Iris pigment epithelial cell (primary cell): ENCODE data around the gene RNF26.

Source experiments
- DNase-seq: peaks from one replicate; pipeline ENCODE4 v3.0.0-alpha.2; 2011; ENCODE audit warnings: low read depth

RNF26 gene

DNA sequence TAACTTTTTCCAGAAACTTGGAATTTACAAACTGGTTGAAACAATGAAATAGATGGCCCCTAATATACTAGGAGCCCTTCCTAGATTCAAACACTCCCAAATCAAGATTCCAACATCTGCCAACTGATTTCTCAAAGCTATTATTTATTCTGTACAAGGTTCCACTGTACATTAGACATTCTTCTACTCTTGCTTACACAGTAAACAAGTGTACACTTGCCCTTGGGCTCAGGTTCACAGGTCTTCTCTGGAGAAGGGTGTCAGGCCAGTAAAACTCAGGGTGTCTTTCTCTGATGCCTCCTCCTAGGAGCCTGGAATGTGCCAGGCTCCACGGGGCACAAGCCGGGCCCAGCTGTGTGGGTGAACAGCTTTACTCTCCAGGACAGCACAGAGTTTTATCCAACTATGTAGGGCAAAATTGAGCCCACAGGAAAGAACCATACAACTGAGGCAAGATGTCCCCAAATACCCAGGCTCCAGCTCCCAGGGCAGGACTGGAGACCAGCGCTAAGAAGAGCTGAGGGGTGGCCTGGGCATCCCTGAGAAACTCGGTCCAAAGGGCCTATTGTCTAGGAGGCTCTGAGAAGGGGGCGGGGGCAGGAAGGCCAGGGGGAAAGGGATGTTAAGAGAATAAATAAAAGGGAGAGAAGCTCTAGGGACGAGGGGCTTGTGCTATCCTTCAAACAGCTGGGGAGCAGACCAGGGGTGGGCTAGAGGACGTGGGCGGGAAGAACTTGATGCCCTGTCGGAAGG lies 20.9 kb downstream of the RNF26 start:
- DNase-seq: no peak

DNA sequence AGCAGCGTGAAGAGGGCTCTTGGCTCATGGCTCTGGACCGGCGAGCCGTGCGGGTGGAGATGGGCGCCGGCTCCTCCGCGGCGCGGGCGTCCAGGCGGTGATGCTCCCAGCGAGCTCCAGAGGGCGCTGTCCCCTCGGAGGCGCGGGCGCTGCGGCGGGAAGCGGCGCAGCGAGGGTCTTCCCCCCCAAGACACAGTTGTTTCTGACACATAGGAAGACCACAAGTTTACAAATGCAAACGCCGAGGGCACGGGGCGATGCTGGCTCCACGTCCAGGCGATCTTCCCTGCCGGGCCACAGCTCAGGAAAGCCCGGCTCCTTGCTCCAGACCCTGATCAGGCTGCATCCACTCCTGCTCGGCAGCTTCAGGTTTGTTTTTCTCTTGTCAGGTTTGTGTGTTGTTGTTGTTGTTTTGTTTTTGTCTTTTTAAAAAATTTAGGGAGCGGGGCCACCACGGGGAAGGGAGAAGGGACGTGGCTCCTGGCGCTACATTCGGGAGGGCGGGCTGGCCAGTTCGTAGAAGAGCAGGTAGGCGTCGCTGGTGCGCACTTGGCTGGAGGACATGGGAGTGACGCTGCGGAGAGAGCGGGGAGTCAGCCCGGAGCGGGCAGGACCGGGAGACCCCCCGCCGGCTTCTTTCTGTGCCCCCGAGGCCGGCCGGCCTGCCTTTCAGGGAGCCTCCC lies 22.2 kb downstream of the RNF26 start:
- peak; percentile 66 for DNase-seq

DNA sequence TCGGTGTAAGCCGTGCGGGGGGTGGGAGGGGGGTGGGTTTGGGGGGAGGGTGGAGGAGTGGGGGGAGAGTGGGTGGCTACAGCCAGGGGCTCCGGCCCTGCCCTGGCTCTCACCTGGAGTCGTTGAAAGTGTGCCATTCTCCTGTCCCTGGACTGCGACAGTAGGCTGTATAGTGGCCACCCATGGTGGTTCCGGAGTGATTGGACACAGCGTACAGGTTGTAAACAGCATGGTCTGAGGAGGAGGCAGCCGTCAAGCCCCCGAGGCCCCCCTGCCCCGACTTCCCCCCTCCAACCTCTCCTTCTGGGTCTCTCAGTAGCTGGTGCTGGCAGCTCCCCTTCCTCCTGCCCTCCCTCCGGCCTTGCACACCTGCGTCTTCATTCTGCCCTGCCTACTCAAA lies 22.7 kb downstream of the RNF26 start:
- no peak for DNase-seq

DNA sequence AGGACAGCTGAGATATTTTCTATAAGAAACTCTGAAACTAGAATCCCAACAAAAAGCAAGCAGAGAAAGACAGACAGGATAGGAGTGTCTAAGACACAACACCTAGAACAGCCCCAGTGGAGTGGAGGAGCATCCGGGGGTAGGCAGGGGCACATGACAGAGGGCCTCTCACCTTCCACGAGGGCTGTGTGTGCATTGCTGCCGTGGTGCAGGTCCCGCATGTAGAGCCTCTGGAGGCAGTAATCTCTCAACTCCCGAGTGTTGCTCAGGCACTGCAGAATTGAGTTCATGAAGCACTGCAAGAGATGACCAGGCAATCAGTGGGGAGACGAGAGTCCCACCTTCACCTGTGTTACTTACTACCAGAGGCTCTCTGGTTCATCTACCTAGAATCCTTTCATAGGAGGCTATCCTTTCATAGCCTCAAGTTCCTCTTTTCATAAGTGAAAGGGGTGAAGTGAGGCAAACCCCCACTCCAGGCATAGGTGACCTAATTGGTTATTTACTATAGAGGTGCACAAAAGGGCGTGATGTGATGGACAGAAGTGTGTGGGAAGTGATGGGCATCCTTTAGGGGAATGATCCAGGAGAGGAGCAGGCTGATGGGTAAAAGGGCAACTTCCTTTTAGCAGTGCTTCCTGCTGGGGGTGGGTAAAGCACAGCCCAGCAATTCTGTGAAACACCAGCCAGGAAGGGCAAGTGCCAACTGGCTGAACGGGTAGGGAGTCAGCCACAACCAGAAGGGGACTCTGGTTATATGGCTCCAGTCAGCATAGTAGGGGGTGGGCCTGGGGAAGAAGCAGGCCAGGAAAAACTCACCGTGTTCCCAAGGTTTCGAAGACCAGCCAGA lies 25.3 kb downstream of the RNF26 start:
- no peak for DNase-seq

DNA sequence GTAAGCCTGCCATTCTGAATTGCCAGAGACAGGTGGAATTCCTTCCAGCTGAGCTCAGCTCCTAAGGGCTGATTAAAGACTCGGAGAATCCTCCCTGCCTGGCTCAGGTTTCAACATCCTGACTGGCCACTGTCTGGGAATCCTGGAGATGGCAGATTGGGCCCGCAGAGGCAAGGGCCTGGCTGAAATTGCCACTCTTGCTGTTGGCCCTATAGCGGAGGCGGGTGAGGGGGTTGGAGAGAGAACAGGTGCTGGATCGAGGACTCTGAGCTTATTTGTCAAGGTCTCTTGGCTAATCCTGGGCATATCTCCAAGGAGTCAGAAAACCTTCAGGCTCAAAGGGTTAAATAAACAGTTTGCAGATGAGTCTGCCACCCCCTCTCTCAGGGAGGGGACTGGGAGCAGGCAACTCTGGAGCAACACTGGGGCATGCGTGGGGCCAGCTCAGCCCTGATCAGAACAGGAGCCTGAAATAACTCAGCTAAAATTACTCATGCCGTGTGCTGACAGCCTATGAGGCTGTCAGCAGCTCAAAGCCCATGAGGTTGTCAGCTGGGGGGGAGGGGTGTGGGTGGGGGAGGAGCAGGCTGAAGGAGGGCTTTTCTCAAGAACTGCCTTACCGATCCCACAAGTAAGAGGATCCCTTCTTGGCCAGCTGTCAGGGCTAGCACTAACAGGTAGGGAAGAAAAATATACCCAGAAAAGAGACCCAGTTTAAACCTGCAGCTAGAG lies 26.9 kb downstream of the RNF26 start:
- DNase-seq: peak; percentile 89

DNA sequence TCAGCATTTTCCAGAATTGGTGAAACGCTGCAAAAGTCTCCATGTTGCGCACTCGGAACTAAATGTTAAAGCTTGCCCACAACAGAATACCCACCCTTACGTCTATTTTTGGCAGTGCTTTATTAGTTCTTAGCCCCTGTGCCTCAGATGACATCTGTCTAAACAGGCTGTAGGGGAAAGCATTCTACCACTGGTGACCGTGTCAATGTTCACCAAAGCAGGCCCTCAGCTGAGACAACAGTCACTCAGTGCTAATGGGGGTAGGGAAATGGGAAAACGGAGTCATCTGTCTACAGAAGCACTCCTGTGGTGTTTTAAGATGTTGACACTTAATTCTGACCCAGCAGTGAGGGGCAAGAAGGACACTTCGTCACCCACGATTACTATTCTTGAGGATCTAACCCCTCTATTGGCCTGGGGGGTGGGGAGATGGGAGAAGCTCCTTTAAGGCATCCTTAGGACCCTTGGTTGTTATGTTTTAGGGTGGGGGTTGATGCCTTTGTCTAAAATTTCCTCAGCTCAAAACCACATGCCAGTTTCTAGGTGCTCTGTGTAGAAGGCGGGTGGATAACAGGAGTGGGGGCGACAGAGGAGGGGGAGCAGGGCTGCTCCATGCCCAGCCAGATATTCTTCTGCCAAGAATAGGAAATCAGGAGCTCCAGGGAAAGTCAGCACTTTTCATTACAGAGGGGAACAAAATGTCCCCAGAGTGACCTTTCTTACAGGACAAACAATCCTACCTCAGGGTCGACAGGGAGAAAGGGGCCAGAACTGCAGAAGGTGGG lies 27.8 kb downstream of the RNF26 start:
- no peak for DNase-seq

DNA sequence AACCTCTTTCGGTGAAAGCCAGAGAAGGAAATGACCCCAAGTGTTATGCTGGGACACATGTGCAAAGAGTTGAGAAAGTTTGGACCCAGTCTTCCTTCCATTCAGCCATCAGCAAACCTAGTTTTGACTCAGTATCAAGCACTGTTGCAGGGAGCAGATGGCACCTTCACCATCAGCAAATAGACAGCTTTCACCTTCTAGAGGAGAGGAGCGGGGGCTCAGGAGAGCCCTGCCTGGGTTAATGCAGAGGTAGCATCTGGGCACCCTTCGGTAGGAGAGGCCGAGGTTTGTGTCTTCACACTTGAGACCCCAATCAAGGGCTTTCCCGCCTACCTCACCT lies 28.4 kb downstream of the RNF26 start:
- no peak for DNase-seq

DNA sequence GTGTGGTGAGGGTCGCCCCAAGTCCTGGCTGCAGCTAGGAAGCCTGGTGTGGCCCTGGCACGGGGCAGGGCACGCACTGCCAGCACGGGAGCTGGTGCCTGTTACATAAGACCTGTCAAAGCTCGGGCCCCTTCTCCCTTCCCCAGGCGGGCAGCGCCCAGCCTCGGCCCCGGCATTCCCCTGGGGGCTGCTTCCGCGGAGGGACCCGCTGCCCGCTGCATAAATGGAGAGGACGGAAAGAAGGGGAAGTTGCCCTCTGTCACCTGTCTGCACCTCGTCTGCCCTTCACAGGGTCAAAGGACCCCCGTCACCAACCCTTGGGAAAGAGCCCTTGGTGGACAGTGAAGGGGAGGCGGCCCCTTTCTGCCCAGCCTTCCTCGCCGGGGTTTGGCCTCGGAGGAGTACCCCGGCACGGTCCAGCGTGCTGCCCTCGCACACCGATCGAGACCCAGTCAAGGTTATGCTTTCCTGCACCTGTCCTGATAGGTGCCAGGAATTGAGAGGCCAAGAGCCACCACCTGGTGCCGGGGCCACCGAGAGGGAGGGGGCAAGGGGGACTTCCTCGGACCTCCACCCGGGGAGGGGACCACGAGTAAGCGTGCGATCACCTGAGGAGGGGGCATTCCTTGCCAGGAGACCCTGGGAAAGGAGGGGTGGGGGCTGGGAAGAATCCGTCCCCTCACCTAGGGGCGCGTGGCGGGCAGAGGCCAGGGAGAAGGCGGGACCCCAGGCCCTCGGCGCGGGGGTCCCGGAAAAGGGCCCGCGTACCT lies 28.9 kb downstream of the RNF26 start:
- DNase-seq: no peak

DNA sequence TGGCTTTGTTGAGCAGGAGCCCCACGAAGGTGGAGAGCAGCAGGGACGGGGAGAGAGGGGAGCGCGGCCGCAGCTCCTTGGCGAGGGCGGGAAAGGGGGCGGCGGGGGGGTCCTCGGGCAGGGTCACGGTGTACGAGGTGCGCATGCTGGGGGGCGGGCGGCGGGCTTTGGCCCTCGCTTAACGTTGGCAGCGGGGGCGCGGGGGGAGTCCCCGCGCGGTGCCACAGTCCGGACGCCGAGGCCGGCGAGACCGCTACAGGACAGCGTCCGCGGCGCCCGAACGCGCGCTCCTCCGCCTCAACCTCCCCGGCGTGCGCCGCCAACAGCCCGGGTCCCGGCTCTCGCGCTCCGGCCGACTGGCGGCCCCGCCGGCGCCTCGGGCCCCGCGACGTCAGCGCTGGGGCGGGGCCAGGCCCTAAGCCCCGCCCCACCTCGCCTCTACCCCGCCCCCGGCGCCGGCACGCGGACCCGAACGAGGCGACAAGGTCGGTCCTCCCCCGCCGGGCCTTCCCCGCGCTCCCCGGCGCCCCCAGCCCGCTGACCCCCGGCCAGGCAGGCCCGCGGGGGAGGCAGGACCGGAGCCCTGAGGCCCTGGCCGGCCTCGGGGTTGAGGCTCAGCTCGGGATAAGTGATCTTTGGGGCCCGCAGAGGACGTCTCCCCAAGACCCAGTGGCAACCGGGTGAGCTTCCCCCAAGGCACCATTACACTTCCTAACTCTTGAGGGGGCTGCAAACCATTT lies 29.7 kb downstream of the RNF26 start:
- no peak for DNase-seq

DNA sequence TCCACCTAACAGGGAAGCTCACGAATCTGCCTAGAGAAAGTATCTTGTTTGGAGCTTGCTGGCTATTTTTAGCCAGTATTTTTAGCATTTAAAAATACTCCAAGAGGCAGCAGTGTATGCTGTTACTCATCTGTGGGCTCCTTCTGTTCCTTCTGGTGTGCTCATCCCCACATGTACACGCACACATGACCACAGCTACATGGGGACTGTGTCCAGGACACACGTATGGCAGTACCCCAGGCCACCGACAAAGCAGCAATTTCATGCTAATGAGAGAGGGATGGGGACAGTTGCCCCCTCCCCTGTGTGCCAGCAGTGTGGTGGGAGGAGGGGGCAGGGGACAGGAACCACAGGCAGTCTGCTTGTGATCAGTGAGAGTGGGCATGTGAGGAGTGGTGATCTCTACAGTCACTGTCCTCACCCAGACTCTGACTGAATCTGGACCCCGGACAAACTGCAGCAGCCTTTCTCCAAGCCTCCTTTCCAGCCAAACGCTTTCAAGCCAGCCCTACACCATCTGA lies 30.8 kb downstream of the RNF26 start:
- DNase-seq: no peak

DNA sequence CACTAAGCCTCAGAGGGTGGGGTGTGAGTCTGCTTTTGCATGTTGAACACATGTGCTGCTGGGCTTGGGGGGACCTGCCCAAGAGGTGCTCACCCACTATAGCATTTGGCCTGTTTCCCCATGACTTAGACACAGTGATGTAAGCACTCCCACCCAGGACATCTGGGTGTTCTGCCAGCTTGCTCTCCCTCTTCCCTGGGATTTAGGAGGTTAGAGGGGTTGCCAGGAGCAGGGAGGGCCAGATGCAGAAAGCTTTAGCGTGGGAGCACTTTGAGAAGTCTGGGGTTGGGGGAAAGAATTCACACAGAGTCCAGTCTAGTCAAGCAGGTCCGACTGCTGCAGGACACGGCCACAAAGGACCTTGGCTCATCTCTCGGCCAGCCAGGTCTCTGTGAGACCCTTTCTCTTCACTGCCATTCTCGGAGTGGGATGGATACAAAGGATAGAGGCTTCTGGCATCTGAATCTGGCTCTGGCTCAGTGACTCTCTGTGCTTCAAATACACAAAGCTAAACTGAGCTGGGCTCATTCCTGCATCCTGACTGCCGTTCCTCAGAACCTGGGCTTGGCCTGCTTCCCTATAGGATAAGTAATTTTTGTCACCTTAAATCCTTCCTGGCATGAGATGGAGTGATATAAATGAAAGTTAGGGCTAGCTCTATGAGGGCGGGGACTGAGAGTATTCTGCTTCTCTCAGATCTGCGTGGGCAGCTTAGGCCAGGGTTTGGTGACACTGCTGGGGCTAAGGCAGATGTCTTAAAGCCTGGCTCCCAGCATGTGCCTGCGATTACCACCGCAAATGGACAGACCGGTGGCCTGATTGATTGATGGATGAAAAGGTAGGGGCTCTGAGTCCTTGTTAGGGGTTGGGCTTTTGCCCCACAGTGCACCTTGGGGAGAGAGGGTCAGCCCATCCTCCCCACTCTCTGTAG lies 32.6 kb downstream of the RNF26 start:
- no peak for DNase-seq

DNA sequence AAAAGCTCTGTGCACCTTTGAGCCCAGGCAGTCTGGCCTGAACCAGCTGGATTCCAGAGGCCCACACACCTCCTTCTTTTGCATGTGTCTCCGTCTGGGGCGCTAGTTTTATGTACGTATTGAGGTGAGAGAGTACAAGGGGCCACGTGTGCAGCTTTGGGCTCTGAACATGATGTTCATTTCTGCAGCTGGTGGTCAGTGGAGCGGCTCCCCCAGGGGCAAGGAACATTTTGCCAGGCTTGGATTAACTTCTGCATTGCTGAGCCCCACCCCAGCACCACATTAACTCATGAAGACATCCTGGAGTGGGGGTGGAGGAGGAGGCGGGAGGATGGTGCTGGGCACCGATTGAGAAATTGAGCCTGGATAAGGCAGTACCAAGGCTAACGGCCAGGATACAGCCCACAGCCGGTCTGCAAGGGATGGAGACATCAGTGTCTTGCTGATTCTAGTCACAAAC lies 33.4 kb downstream of the RNF26 start:
- DNase-seq: peak; percentile 35

DNA sequence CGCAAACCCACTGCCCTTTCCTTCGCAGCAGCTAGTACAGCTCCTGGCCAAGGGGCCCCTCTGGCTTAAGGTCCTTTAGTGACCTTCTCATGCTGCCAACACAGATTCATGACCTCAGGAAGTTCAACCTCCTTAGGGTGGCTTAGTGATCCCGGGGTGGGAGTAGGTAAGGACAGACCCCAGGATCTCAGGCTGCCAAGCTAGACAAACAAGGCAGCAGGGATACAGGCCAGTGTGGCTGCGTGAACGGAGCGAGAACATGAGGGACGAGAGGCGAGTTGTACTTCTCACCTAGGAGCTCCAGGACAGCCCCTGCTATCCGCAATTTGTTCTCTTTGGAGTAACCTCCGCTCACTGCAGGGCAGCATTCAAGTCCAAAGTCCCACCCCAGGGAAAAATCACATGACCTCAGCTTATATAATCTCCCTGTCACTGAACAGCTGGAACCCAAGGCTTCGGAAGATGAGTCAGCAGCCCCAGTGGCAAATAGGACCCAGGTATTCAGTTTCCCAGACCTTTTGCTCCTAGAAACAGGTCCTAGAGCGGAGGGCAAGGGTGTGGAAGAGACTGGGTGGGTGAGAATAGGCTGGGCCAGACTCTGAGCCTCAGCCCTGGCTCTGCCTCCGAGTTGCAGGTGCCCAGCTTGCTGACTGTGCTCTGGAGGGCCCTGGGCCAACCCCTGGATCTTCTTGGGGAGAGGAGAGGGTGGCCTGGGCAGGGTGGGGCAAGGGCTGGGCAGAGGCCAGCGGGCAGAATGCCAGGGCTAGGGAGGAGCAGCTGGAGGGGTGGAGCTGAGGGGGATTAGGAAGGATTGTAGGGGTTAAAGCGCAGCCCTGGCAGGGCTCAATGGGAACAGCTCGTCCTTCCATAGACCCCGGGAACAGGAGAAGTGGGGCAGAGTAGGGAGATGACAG lies 34.1 kb downstream of the RNF26 start:
- no peak for DNase-seq

DNA sequence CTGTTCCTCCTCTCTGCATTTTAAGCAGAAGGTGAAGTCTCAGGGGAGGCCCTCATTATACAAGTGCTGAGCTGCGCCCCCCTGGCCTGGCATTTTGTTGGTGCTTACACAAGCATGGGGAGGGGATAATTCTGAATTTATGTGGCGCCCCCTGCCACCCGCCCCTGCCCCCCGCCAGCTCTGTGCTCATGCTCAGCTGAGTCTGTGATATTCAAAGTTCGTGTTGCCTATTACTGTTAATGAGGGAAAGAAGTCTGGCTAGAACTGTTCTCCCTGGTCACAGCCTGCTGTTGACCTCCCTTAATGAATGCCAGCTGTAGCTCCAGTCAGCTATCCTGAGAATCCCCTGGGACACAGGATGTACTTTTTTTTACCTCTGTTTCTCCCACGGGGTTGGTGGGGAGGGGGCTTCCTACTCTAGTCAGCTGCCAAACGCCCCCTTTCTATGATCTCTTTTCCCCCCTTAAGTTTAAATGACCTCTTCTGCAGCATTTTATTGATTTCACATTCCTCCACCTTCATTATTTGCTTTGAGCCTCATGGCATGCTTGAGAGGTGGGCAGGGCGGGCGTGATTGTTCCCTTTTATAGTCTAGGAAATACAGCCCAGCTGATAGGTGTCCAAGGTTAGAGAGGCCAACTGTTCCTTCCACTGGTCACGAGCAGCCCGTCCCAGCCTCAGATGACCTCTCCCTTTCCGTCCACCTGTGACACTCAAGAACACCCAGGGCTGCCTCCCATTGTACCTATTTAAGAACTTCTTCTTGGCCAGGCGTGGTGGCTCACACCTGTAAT lies 35.0 kb downstream of the RNF26 start:
- no peak for DNase-seq

DNA sequence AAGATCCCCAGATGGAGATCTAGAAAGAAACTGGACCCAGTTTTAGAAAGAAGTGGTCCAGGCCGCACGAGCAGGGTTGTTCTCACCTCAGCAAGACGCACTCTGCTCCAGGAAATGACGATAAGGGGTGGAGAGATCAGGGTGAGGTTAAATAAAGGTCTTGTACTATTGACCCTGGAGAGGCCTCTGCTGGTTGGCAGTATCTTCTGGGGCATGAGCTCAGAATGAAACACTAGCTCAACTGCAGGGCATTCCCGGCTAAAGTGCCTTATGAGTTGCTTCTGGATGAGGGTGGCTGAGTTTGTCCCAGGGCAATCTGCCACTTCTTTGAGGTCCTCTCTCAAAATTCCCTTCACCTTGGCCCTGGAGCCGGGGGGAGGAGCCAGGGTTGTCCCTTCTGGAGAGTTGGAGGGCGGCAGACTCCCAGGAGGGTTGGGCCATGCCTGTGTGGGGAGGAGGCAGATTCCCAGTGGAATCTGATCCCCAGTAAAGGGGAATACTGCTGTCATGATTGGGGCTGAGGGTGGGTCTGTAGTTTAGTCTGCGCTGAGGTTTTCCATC lies 36.2 kb downstream of the RNF26 start:
- DNase-seq: no peak

DNA sequence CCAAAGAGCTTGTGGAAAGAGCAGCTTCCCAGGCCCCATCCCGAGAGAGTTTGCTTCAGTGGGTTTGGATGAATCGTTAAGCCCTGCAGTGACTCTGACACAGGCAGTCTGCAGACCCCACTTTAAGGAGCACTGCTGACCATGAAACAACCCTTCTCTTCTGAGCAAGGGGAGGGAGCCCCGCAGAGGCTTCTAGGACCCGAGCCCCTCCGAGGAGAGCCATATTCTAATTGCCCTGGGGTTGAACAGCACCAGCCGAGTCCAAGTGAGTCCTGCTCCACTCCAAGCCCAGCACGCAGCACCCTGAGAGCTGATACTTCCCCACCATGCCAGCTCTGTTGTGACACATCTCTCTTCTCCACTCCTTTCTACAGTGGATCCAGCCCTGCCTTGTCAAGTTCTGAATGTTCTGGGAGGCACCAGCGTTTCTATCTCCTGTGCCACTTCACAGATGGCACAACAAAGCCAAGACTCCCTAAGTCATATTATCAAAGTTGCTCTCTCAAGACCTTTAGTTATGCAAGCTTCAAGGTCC lies 36.8 kb downstream of the RNF26 start:
- no peak for DNase-seq
